Measurements from ENCODE around the gene TRPV5.

DNA sequence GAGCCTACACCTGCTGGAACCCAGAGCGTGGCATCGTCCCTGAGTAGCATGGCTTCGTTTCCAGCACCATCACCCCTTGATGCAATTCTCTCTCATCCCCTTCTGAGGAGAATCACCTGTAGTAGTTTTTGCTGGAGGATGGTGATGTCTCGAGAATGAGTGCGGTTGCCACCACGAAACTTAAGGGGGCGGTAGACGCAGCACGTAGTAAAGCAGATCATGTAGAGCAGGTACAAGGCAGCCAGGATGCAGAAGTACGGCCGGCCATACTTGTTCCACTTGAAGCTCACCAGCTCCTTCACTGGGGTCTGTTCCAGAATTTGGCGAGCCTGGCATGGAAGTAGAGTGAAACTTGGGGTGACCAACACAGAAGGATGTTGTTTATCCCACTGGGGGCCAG, 8.1 kb downstream of the TRPV5 start:
- TF ChIP-seq, protein P1, sequence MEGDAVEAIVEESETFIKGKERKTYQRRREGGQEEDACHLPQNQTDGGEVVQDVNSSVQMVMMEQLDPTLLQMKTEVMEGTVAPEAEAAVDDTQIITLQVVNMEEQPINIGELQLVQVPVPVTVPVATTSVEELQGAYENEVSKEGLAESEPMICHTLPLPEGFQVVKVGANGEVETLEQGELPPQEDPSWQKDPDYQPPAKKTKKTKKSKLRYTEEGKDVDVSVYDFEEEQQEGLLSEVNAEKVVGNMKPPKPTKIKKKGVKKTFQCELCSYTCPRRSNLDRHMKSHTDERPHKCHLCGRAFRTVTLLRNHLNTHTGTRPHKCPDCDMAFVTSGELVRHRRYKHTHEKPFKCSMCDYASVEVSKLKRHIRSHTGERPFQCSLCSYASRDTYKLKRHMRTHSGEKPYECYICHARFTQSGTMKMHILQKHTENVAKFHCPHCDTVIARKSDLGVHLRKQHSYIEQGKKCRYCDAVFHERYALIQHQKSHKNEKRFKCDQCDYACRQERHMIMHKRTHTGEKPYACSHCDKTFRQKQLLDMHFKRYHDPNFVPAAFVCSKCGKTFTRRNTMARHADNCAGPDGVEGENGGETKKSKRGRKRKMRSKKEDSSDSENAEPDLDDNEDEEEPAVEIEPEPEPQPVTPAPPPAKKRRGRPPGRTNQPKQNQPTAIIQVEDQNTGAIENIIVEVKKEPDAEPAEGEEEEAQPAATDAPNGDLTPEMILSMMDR (IDR thresholded peaks at IDR 0.05), result no peak
- TF ChIP-seq POLR2A (IDR thresholded peaks at IDR 0.05), result no peak
